Heart right ventricle (tissue), 16 donors: ENCODE data around the gene GRB10. TPM values are rescaled to one million over a fixed set of nuclear protein-coding genes. Genes with fewer than 3 reads are reported as not detected.

Experiments
- ATAC-seq, 8 donors: fragments of 200-7000 bp; cut with Tn5 transposase; one replicate each; pipeline ENCODE4 v1.9.1; 2020; ENCODE audit warnings: mild to moderate bottlenecking in 8 of 8, moderate library complexity in 8 of 8, moderate number of reproducible peaks in 1 of 8
- DNase-seq, 2 donors: peaks; one replicate each; pipeline ENCODE4 v3.0.0-alpha.2; 2020
- H3K27ac ChIP-seq, 10 donors: fragments of 200-600 bp; sonication (generic) in 2 of 10; one replicate each; pipeline versions ENCODE4 v1.5.0 to v1.8.0; 2020 to 2022; ENCODE audit warnings: mild to moderate bottlenecking in 3 of 10
- H3K27me3 ChIP-seq, 7 donors: fragments of 200-600 bp; one replicate each; pipeline ENCODE4 v1.8.0; 2021 to 2022; ENCODE audit warnings: mild to moderate bottlenecking in 2 of 7
- H3K36me3 ChIP-seq, 9 donors: fragments of 200-600 bp; sonication (generic) in 1 of 9; one replicate each; pipeline versions ENCODE4 v1.5.0 to v1.8.0; 2020 to 2022; ENCODE audit warnings: mild to moderate bottlenecking in 2 of 9
- H3K4me1 ChIP-seq, 9 donors: fragments of 200-600 bp; sonication (generic) in 1 of 9; one replicate each; pipeline versions ENCODE4 v1.5.0 to v1.8.0; 2020 to 2022; ENCODE audit warnings: mild to moderate bottlenecking in 4 of 9
- H3K4me3 ChIP-seq, 10 donors: fragments of 200-600 bp; sonication (generic) in 2 of 10; one replicate each; pipeline versions ENCODE4 v1.5.0 to v1.8.0; 2020 to 2022; ENCODE audit warnings: mild to moderate bottlenecking in 7 of 10, moderate library complexity in 2 of 10
- H3K9me3 ChIP-seq, 11 donors: fragments of 200-600 bp in 10 of 11; sonication (generic) in 2 of 11; one replicate each; pipeline versions ENCODE4 v1.5.0 to v1.8.0; 2013 to 2022; ENCODE audit warnings: mild to moderate bottlenecking in 2 of 11, control low read depth in 1 of 11, moderate library complexity in 1 of 11
- whole genome bisulfite sequencing, 2 donors: extraction: QIAGEN DNeasy Blood & Tissue Kit; methylation state at CpG; one replicate each; pipeline ENCODE4 v1.1.7; 2013; ENCODE audit warnings: inconsistent platforms in 1 of 2; 5-methylcytosine and 5-hydroxymethylcytosine counted together
- intact Hi-C, 10 donors: fragments of 100-400 bp; cut with DNase I; formaldehyde crosslinking; loops; one replicate each; pipeline versions ENCODE4 v1.11.1 to v1.14.2; 2022
- polyA plus RNA-seq, 2 donors: library from polyadenylated mRNA; stranded (reverse); fragments of 200-250 nt; gene quantifications; one replicate each; pipeline ENCODE4 v1.2.3, GENCODE V29; 2013
- total RNA-seq, 10 donors: library from RNA; stranded (reverse); fragmentation: NEBNext Ultra II Directional in 3 of 10; extraction: Animal tissue kit (Norgen Biotek cat#: 25700) in 3 of 10; gene quantifications; one replicate each; pipeline versions ENCODE4 v1.2.1 to v1.2.4, GENCODE V29; 2021 to 2023
- TF ChIP-seq, protein P1 (sequence below), 9 donors: fragments of 200-600 bp; sonication (generic) in 2 of 9; IDR thresholded peaks; one replicate each; pipeline versions ENCODE4 v1.5.0 to v1.8.0; 2021 to 2022; ENCODE audit warnings: antibody characterized with exemption in 9 of 9, mild to moderate bottlenecking in 5 of 9, moderate library complexity in 1 of 9
- donor health status: Arrhythmogenic right ventricular cardiomyopathy.
- donor health status: ischemic (EF 13 %, LVEDD 7.1; RV severe dilation, severe dysfunction).
- donor health status: healthy with polysubstance abuse.
- donor health status: DM: no; HTN: yes; CAD: no.
- donor health status: DM: no; HTN: no; CAD: no.
- donor health status: ischemic (EF 25% LVEDD 6.9; RV normal size, moderate dysfunction).
- donor health status: ischemic (EF 25% LVEDD 5.7; RV mildly dilated, moderate dysfunction).
- donor health status: healthy.
- donor health status: DM: yes; HTN: yes; CAD: no.
- donor health status: Ischemic cardiomyopathy.
- donor health status: ischemic (EF 35%, LVEDD 5.7; RV mildly dilated, moderate dysfunction).
- donor health status: nonischemic (EF 11% LVEDD 7.7; RV severe dilation, severe dysfunction).
- donor health status: DM: yes; HTN: yes; CAD: no.
- donor health status: PGD.
- donor health status: ischemic (EF 29% LVEDD 5.4; RV normal size, mild dysfunction).
- donor health status: nonischemic (EF 23%, LVEDD 6.1; RV moderate dilation, normal function).

The GRB10 gene
- total and polyA plus RNA-seq, 12 donors, result 13.2 to 48.7 (median 29.6) TPM

DNA sequence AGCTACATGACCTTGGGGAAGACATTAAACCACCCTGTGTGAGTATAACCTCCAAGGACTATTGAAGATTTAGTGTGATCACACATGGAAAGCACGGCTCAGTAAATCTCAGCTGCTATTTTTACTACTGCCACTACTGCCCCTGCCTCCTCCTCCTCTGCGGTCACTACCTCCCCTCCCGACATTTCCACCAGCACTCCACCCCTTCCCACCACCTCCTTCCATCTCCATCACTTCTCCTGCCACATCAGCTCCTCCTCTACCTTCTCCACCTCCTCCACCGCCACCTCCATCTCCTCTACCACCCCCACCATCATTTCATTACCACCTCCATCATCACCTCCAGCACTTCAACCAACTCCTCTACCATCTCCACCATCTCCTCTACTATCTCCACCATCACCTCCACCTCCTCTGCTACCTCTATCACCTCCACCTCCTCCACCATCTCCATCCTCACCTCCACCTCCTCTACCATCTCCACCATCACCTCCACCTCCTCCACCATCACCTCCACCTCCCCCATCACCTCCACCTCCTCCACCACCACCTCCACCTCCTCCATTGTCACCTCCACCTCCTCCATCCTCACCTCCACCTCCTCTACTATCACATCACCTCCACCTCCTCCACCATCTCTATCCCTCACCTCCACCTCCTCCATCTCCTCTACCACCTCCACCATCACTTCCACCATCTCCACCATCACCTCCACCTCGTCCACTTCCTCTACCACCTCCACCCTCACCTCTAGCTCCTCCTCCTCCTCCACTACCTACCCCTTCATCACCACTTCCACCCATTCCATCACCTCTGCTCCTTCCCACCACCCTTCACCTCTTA lies 69.4 kb downstream of the GRB10 start:
- Histone ChIP-seq H3K4me1 (peaks cover 12 to 100% (median 61%) of the 10 kb centered on the region in 9 donors), H3K9me3 (no peaks in the 10 kb centered on the region), H3K27ac (peak overlapping the region in 7 of 10 donors; percentile 24 to 66 (median 42)), H3K36me3 (peaks cover 0 to 5% (median 0%) of the 10 kb centered on the region in 9 donors), H3K27me3 (no peaks in the 10 kb centered on the region), H3K4me3 (no peak overlapping the region)
- no peak for DNase-seq
- intact Hi-C loops, result loop anchor here in 2 of 10 donors (5.0 kb wide), 2 partner anchors 74 to 79 kb away; no protein-coding TSS in a partner anchor
- ATAC-seq, result peak in 6 of 8 donors; percentile 19 to 60 (median 30)
- WGBS, 2 donors, result 58 to 64% methylated on average over 5 of the region's 5 CpGs
- TF ChIP-seq, protein P1, sequence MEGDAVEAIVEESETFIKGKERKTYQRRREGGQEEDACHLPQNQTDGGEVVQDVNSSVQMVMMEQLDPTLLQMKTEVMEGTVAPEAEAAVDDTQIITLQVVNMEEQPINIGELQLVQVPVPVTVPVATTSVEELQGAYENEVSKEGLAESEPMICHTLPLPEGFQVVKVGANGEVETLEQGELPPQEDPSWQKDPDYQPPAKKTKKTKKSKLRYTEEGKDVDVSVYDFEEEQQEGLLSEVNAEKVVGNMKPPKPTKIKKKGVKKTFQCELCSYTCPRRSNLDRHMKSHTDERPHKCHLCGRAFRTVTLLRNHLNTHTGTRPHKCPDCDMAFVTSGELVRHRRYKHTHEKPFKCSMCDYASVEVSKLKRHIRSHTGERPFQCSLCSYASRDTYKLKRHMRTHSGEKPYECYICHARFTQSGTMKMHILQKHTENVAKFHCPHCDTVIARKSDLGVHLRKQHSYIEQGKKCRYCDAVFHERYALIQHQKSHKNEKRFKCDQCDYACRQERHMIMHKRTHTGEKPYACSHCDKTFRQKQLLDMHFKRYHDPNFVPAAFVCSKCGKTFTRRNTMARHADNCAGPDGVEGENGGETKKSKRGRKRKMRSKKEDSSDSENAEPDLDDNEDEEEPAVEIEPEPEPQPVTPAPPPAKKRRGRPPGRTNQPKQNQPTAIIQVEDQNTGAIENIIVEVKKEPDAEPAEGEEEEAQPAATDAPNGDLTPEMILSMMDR (IDR thresholded peaks at IDR 0.05), result no peak

DNA sequence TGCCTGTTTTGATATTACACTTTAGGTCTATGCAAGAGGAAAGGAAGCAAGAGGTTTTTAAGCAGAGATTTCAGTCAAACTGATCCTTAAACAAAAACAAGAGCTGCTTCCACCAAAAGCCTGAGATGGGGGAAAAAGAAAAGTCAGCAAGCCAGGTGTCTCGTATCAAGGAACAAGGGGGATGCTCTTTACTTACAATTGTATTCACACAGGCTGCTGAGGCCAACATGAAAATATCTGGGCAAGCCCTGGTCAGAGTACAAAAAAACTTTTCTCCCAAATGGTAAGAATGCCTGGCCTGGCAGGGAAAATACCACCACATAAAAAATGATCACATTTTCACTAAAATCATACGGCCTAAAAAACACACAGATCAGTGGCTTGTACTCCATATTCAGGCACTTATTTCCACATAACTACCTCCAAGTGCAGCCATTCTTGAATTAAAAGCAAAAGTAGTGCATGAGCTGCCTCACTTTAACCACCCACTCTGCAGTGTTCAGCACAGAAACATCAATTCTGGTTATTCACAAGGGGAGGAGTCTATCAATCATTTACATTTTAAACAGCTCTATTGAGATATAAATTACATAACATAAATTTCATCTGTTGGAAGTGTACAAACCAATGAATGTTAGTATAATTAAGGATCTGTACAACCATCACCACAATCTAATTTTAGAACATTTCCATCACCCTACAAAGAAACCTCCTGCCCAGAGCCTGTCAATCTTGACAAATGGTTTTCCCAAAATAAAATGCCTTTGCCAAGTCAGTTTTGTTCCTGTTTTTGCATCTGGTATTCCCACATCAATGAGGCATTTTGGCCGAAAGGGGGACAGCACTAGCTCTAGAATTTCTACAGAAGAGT lies 70.2 kb downstream of the GRB10 start:
- Histone ChIP-seq H3K36me3 (peaks cover 0 to 5% (median 0%) of the 10 kb centered on the region in 9 donors), H3K27ac (peak overlapping the region in 7 of 10 donors; percentile 24 to 66 (median 42)), H3K4me3 (no peak overlapping the region), H3K4me1 (peaks cover 12 to 100% (median 56%) of the 10 kb centered on the region in 9 donors), H3K9me3 (no peaks in the 10 kb centered on the region), H3K27me3 (no peaks in the 10 kb centered on the region)
- TF ChIP-seq, protein P1 (IDR thresholded peaks at IDR 0.05), result no peak
- intact Hi-C loops, result loop anchor here in 2 of 10 donors (5.0 kb wide), 2 partner anchors 75 to 80 kb away; no protein-coding TSS in a partner anchor
- ATAC-seq (peak in 6 of 8 donors; percentile 12 to 56 (median 26)), DNase-seq (no peak)
- 47 to 61% methylated on average over 3 of the region's 3 CpGs for WGBS, 2 donors

DNA sequence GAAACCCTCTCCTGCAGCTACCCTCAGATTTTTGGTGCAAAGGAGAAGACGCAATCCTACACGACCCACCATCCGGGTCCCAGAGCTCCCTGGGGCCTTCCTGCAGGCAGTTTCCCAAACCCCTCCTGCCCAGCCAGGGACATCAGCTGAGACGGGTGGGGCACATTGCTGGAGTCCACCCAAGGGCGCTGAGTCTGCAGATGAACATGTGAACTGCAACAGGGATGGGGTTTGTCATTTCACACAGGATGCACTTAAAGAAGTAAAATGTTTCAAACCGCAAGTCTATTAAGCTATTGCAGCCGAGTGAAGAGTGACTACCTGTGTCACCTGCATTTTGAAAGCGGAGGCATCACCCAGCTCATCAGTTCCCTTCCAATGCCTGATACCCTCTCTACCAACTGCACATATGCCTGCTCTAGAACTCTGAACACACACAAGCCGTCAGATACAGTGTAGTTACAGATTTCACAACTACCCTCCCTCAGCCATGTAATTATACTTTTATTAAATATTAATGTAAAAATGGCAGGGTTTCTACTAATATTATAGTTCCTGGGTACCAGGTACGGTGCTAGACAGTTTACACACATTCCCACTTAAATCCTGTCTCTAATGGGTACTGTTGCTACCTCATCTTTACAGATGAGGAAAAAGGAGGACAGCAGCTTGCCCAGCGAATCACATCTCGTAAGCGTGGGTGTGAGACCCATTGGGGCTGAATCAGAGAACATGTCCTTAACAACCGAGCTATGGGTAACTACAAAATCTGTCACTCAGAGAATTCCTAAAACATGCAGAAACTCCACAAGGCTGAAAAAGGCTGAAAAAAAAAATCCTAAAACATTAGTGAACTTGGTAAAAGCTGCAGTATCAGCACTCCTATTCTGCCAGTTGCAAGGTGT lies 71.2 kb downstream of the GRB10 start:
- WGBS, 2 donors, result 64 to 66% methylated on average over 14 of the region's 14 CpGs

More for the DNA sequence above, 71.2 kb downstream of the GRB10 start:
- intact Hi-C loops, result loop anchor here in 2 of 10 donors (5.0 kb wide), 2 partner anchors 76 to 81 kb away; no protein-coding TSS in a partner anchor
- Histone ChIP-seq H3K9me3 (no peaks in the 10 kb centered on the region), H3K36me3 (peaks cover 0 to 5% (median 0%) of the 10 kb centered on the region in 9 donors), H3K27ac (peak overlapping the region in 2 of 10 donors; percentile 63 to 66), H3K27me3 (no peaks in the 10 kb centered on the region), H3K4me1 (peaks cover 12 to 100% (median 59%) of the 10 kb centered on the region in 9 donors), H3K4me3 (no peak overlapping the region)
- ATAC-seq (peak in 7 of 8 donors; percentile 18 to 60 (median 40)), DNase-seq (peak; percentile 41 to 56)
- TF ChIP-seq, protein P1 (IDR thresholded peaks at IDR 0.05), result no peak
